PC-9 (cell line): ENCODE measurements around the gene PNO1.

Source experiments
- CTCF ChIP-seq: fragments of 200-600 bp; sonication (generic); conservative IDR thresholded peaks from 2 replicates; pipeline ENCODE4 v1.6.1; 2017; ENCODE audit warnings: mixed run types, antibody characterized with exemption, mild to moderate bottlenecking, moderate library complexity
- EZH2 ChIP-seq: fragments of 200-600 bp; sonication (generic); IDR thresholded peaks from 2 replicates; pipeline ENCODE4 v1.8.0; 2017; ENCODE audit warnings: antibody characterized with exemption, low read depth

GRCh38 chr2:68188831-68189230 is 31.1 kb downstream of the PNO1 start:
- TF ChIP-seq CTCF = no peak
- no peak for TF ChIP-seq EZH2
